Transverse colon (tissue), 4 donors: ENCODE results near the gene SLC16A13. TPM values are rescaled to one million over a fixed set of nuclear protein-coding genes. Genes with fewer than 3 reads are reported as not detected.

Experiments
- DNase-seq: peaks from one replicate; pipeline ENCODE4 v3.0.0-alpha.2; 2019
- H3K27ac ChIP-seq, 4 donors: fragments of 200-600 bp; sonication (generic); 2 replicates each; pipeline ENCODE4 v1.5.1; 2016 to 2018; ENCODE audit warnings: inconsistent platforms in 4 of 4
- H3K27me3 ChIP-seq: fragments of 200-600 bp; sonication (generic); 2 replicates; pipeline ENCODE4 v1.5.1; 2017; ENCODE audit warnings: inconsistent platforms
- H3K36me3 ChIP-seq, 4 donors: fragments of 200-600 bp; sonication (generic); 2 replicates each; pipeline ENCODE4 v1.5.1; 2017 to 2019; ENCODE audit warnings: inconsistent platforms in 4 of 4
- H3K4me1 ChIP-seq, 4 donors: fragments of 200-600 bp; sonication (generic); 2 replicates each; pipeline ENCODE4 v1.5.1; 2017 to 2020; ENCODE audit warnings: inconsistent platforms in 4 of 4
- H3K4me3 ChIP-seq, 4 donors: fragments of 200-600 bp; sonication (generic); 1 replicate in 1 of 4; 2 replicates in 3 of 4; pipeline versions ENCODE4 v1.5.1 to v1.6.1; 2017 to 2019; ENCODE audit warnings: inconsistent platforms in 4 of 4
- H3K9me3 ChIP-seq, 2 donors: fragments of 200-600 bp; sonication (generic); 2 replicates each; pipeline ENCODE4 v1.5.1; 2017 to 2019; ENCODE audit warnings: inconsistent platforms in 2 of 2
- CTCF ChIP-seq, 5 experiments: fragments of 200-600 bp in 3 of 5; fragments of 450-650 bp in 2 of 5; sonication (generic) in 3 of 5; IDR thresholded peaks; 1 replicate in 2 of 5; 2 replicates in 3 of 5; pipeline ENCODE4 v1.5.1; 2016 to 2017; ENCODE audit warnings: antibody characterized with exemption in 5 of 5, inconsistent platforms in 3 of 5, mild to moderate bottlenecking in 2 of 5, moderate library complexity in 1 of 5
- EP300 ChIP-seq: sonication (generic); formaldehyde crosslinking; IDR thresholded peaks from one replicate; pipeline ENCODE4 v1.6.1; 2017; ENCODE audit warnings: antibody characterized with exemption, low read depth
- POLR2A ChIP-seq: fragments of 450-650 bp; IDR thresholded peaks from one replicate; pipeline ENCODE4 v1.6.1; 2016; ENCODE audit warnings: antibody characterized with exemption, mild to moderate bottlenecking, moderate library complexity
- POLR2AphosphoS5 ChIP-seq, 3 donors: sonication (generic); formaldehyde crosslinking; IDR thresholded peaks; one replicate each; pipeline ENCODE4 v1.6.1; 2016; ENCODE audit warnings: antibody characterized with exemption in 3 of 3
- WGBS, 2 donors: methylation state at CpG; one replicate each; pipeline ENCODE4 v1.1.5; 2018; ENCODE audit warnings: low coverage in 1 of 2; 5-methylcytosine and 5-hydroxymethylcytosine counted together
- in situ Hi-C, 4 donors: fragments of 200-750 bp; cut with MboI; loops; one replicate each; pipeline versions ENCODE4 v1.15.0 to v1.15.1; 2017; ENCODE audit warnings: low sequenced_read_pairs in 3 of 4, low pct_ligation_motif_present in 1 of 4, low pct_unique_long_range_greater_than_20kb in 1 of 4
- intact Hi-C: fragments of 100-400 bp; cut with DNase I; formaldehyde crosslinking; loops from one replicate; pipeline ENCODE4 v1.15.1; 2023; ENCODE audit warnings: low total_unique reads
- total RNA-seq, 4 donors: library from RNA; depleted of rRNA; stranded (reverse); fragments of >200 nt; gene quantifications; one replicate each; pipeline ENCODE4 v1.1.0, GENCODE V29; 2016

The SLC16A13 gene
- total RNA-seq, 4 donors from 2014 or later, result 2.4 to 8.6 (median 3.5) TPM; not detected in 1

DNA sequence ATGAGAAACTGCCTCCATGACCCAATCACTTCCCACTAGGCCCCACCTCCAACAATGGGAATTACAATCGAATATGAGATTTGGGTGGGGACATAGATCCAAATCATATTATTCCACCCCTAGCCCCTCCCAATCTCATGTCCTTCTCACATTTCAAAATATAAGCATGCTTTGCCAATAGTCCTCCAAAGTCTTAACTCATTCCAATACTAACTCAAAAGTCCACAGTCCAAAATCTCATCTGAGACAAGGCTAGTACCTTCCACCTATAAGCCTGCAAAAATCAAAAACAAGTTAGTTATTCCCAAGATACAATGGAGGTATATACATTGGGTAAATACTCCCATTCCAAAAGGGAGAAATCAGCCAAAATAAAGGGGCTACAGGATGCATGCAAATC lies 31.4 kb downstream of the SLC16A13 start:
- DNase-seq, result no peak
- Histone ChIP-seq H3K27me3 (no peaks in the 10 kb centered on the region), H3K36me3 (no peaks in the 10 kb centered on the region), H3K27ac (no peak overlapping the region), H3K4me3 (no peak overlapping the region), H3K9me3 (peaks cover 0 to 8% of the 10 kb centered on the region in 2 donors), H3K4me1 (no peaks in the 10 kb centered on the region)
- WGBS, 2 donors, result 83 to 100% methylated on average over 1 of the region's 1 CpG
- intact Hi-C loops (no loop called here), in situ Hi-C loops (no loop called here)
- no peak for TF ChIP-seq POLR2A
- TF ChIP-seq CTCF (IDR thresholded peaks at IDR 0.05), result no peak
- TF ChIP-seq POLR2AphosphoS5 (IDR thresholded peaks at IDR 0.05), result no peak
- no peak for TF ChIP-seq EP300

- Histone ChIP-seq H3K36me3 (no peaks in the 10 kb centered on the region), H3K4me1 (no peaks in the 10 kb centered on the region), H3K27ac (no peak overlapping the region), H3K4me3 (no peak overlapping the region), H3K9me3 (peaks cover 0 to 8% of the 10 kb centered on the region in 2 donors), H3K27me3 (no peaks in the 10 kb centered on the region)
- TF ChIP-seq EP300 (no peak), POLR2AphosphoS5 (IDR thresholded peaks at IDR 0.05) (no peak)
- intact Hi-C loops (no loop called here), in situ Hi-C loops (no loop called here)
- no peak for DNase-seq
- WGBS, 2 donors, result 23 to 50% methylated on average over 1 of the region's 1 CpG
Measured at GRCh38 chr17:7068268-7068667, 32.5 kb downstream of the SLC16A13 start.

GRCh38 chr17:7070712-7071111 lies 34.9 kb downstream of the SLC16A13 start:
- DNase-seq, result no peak
- in situ Hi-C loops, result no loop called here
- intact Hi-C loops, result no loop called here
- Histone ChIP-seq H3K27me3 (no peaks in the 10 kb centered on the region), H3K4me1 (no peaks in the 10 kb centered on the region), H3K27ac (no peak overlapping the region), H3K36me3 (no peaks in the 10 kb centered on the region), H3K9me3 (peaks cover 0 to 8% of the 10 kb centered on the region in 2 donors), H3K4me3 (no peak overlapping the region)
- WGBS, 2 donors, result 77% methylated on average over 3 of the region's 3 CpGs; no CpG with 5 or more reads in 1 of the 2 donors
- TF ChIP-seq POLR2AphosphoS5 (IDR thresholded peaks at IDR 0.05), result no peak
- TF ChIP-seq EP300, result no peak
- no peak for TF ChIP-seq POLR2A
- no peak for TF ChIP-seq CTCF (IDR thresholded peaks at IDR 0.05)

- H3K27me3 ChIP-seq, result no peaks in the 10 kb centered on the region
- H3K36me3 ChIP-seq, result no peaks in the 10 kb centered on the region
- intact Hi-C loops, result no loop called here
- TF ChIP-seq POLR2AphosphoS5 (IDR thresholded peaks at IDR 0.05), result no peak
- no peak for TF ChIP-seq EP300
- TF ChIP-seq POLR2A, result no peak
- no peak for TF ChIP-seq CTCF (IDR thresholded peaks at IDR 0.05)
- WGBS, 2 donors, result 81% methylated on average over 2 of the region's 2 CpGs; no CpG with 5 or more reads in 1 of the 2 donors
- H3K27ac ChIP-seq, result no peak overlapping the region
- in situ Hi-C loops, result no loop called here
- H3K4me1 ChIP-seq, result no peaks in the 10 kb centered on the region
- peaks cover 0 to 8% of the 10 kb centered on the region in 2 donors for H3K9me3 ChIP-seq
- no peak for DNase-seq
- H3K4me3 ChIP-seq, result no peak overlapping the region
Measured at GRCh38 chr17:7072406-7072805, 36.6 kb downstream of the SLC16A13 start.

- no peaks in the 10 kb centered on the region for H3K36me3 ChIP-seq
- 84% methylated on average over 14 of the region's 14 CpGs; no CpG with 5 or more reads in 1 of the 2 donors for WGBS, 2 donors
- H3K9me3 ChIP-seq, result no peaks in the 10 kb centered on the region
- TF ChIP-seq CTCF (IDR thresholded peaks at IDR 0.05), result no peak
- no peak for TF ChIP-seq POLR2A
- TF ChIP-seq EP300, result no peak
- no peak for TF ChIP-seq POLR2AphosphoS5 (IDR thresholded peaks at IDR 0.05)
- no peak overlapping the region for H3K27ac ChIP-seq
- H3K4me3 ChIP-seq, result no peak overlapping the region
- in situ Hi-C loops, result no loop called here
- no peaks in the 10 kb centered on the region for H3K27me3 ChIP-seq
- intact Hi-C loops, result no loop called here
- DNase-seq, result no peak
- no peaks in the 10 kb centered on the region for H3K4me1 ChIP-seq
Measured at GRCh38 chr17:7074931-7075330, 39.1 kb downstream of the SLC16A13 start.
